Measurements from ENCODE around the gene ALPP. TPM values are rescaled to one million over a fixed set of nuclear protein-coding genes. Genes with fewer than 3 reads are reported as not detected.

Gene ALPP
- total RNA-seq, 1 experiment from 2014 or later: 8.6 TPM

DNA sequence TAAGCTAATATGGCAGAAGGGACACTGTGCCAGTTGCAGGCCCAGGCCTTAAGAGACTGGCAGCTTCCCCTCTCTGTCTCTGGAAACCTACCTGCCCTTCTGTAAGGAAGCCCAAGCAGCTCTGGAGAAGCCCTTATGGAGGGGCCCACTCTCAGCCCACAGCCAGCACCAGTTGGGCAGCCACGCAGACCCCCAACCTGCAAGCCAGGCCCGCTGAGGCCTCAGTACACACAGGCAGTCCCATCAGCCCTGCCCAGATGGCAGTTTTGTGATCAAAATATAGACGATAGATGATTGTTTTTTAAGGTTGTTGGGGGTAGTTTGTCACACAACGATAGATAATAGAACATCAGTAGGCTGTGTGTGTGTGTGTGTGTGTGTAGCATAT, 36.8 kb upstream of the ALPP start:
- Histone ChIP-seq H3K4me3 (ENCODE audit: low read length) (no peak overlapping the region), H2AFZ (ENCODE audit: low read length) (no peak overlapping the region), H3K27ac (ENCODE audit: low read length) (no peak overlapping the region), H3K9ac (ENCODE audit: low read length) (no peak overlapping the region), H3K27me3 (ENCODE audit: low read length) (no peaks in the 10 kb centered on the region), H3K4me1 (ENCODE audit: insufficient read depth, low read length) (no peaks in the 10 kb centered on the region), H3K79me2 (ENCODE audit: low read length) (no peaks in the 10 kb centered on the region), H3K9me2 (replicated peaks; ENCODE audit: low read length) (no peaks in the 10 kb centered on the region), H3K4me2 (ENCODE audit: low read length) (no peak overlapping the region), H4K20me1 (ENCODE audit: low read length) (no peaks in the 10 kb centered on the region), H3K9me3 (ENCODE audit: low read length) (no peaks in the 10 kb centered on the region), H3K36me3 (ENCODE audit: low read depth, low read length) (no peaks in the 10 kb centered on the region), H3F3A (ENCODE audit: low read length, unreplicated experiment) (no peaks in the 10 kb centered on the region)
- CTCF ChIA-PET: no interaction called here
- no peak for DNase-seq
- no TSS peak for BruUV-seq (replicated peaks)
- TF ChIP-seq EZH2 (IDR thresholded peaks at IDR 0.05; ENCODE audit: low read length, unreplicated experiment): no peak
- TF ChIP-seq, protein P1, sequence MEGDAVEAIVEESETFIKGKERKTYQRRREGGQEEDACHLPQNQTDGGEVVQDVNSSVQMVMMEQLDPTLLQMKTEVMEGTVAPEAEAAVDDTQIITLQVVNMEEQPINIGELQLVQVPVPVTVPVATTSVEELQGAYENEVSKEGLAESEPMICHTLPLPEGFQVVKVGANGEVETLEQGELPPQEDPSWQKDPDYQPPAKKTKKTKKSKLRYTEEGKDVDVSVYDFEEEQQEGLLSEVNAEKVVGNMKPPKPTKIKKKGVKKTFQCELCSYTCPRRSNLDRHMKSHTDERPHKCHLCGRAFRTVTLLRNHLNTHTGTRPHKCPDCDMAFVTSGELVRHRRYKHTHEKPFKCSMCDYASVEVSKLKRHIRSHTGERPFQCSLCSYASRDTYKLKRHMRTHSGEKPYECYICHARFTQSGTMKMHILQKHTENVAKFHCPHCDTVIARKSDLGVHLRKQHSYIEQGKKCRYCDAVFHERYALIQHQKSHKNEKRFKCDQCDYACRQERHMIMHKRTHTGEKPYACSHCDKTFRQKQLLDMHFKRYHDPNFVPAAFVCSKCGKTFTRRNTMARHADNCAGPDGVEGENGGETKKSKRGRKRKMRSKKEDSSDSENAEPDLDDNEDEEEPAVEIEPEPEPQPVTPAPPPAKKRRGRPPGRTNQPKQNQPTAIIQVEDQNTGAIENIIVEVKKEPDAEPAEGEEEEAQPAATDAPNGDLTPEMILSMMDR (conservative IDR thresholded peaks at IDR 0.05; ENCODE audit: low read depth, low read length): no peak
- no peak for TF ChIP-seq EZH2phosphoT487 (IDR thresholded peaks at IDR 0.05; ENCODE audit: borderline replicate concordance, low read length)
- POLR2A ChIA-PET (ENCODE audit: unreplicated experiment): no interaction called here
- no peak for ATAC-seq
- intact Hi-C loops (cut with micrococcal nuclease): no loop called here

DNA sequence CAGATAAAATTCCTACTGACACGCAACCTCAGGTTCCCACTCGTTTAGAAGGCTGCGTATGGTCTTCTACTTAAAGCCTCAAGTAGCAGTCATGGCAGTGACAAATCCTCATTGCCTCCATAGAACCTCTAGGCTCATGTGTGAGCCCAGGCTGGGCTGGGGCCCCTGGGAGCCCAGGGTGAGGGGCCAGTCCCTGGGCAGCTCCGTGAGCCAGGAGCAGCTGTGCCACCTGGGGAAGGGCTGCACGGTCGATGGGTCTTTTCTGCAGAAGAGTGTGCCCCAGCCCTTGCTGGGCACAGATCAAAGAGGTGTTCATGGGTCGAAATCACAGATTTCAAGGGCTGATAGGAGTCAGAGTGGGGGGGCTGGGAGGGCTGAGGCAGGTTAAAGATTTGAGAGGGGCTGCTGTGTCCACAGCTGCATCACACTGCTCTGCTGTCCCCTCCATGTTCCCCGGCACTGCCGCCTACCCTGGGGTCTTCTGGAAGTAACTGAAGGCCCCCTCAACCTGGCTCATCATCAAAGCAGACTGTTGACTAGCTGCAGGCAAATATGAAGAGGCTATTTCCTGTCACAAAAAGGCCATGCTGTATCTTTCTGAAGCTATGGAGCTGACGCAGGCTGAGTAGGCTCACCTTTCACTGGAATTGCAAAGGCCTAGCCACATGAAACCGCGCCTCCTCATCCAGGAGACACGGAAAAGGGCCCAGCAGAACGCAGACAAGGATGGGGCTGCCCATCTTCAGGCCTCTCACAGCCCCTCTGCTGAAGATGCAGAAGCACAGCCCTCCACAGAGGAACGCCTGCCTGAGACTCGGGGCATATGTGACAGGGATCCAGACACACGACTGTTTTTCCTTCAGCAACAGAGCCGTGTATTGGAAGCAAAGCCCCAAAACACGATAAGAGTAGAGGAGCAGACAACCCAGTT, 35.7 kb upstream of the ALPP start:
- no peaks in the 10 kb centered on the region for H3K9me3 ChIP-seq (ENCODE audit: low read length)
- no peaks in the 10 kb centered on the region for H3F3A ChIP-seq (ENCODE audit: low read length, unreplicated experiment)
- H3K4me1 ChIP-seq (ENCODE audit: insufficient read depth, low read length): no peaks in the 10 kb centered on the region
- H3K79me2 ChIP-seq (ENCODE audit: low read length): no peaks in the 10 kb centered on the region
- H3K4me2 ChIP-seq (ENCODE audit: low read length): no peak overlapping the region
- no TSS peak for BruUV-seq (replicated peaks)
- intact Hi-C loops (cut with micrococcal nuclease): no loop called here
- H3K9ac ChIP-seq (ENCODE audit: low read length): no peak overlapping the region
- ChIA-PET POLR2A (ENCODE audit: unreplicated experiment) (no interaction called here), CTCF (no interaction called here)
- DNase-seq (no peak), ATAC-seq (no peak)
- H3K9me2 ChIP-seq (replicated peaks; ENCODE audit: low read length): no peaks in the 10 kb centered on the region
- no peak overlapping the region for H2AFZ ChIP-seq (ENCODE audit: low read length)
- H3K36me3 ChIP-seq (ENCODE audit: low read depth, low read length): no peaks in the 10 kb centered on the region
- H4K20me1 ChIP-seq (ENCODE audit: low read length): no peaks in the 10 kb centered on the region
- H3K27me3 ChIP-seq (ENCODE audit: low read length): no peaks in the 10 kb centered on the region
- H3K4me3 ChIP-seq (ENCODE audit: low read length): no peak overlapping the region
- TF ChIP-seq, protein P1 (conservative IDR thresholded peaks at IDR 0.05; ENCODE audit: low read depth, low read length): no peak
- no peak for TF ChIP-seq EZH2phosphoT487 (IDR thresholded peaks at IDR 0.05; ENCODE audit: borderline replicate concordance, low read length)
- TF ChIP-seq EZH2 (IDR thresholded peaks at IDR 0.05; ENCODE audit: low read length, unreplicated experiment): no peak
- H3K27ac ChIP-seq (ENCODE audit: low read length): no peak overlapping the region

- no peaks in the 10 kb centered on the region for H3K79me2 ChIP-seq (ENCODE audit: low read length)
- TF ChIP-seq EZH2 (IDR thresholded peaks at IDR 0.05; ENCODE audit: low read length, unreplicated experiment) (no peak), EZH2phosphoT487 (IDR thresholded peaks at IDR 0.05; ENCODE audit: borderline replicate concordance, low read length) (no peak)
- TF ChIP-seq, protein P1 (conservative IDR thresholded peaks at IDR 0.05; ENCODE audit: low read depth, low read length): no peak
- no peak overlapping the region for H3K4me2 ChIP-seq (ENCODE audit: low read length)
- no TSS peak for BruUV-seq (replicated peaks)
- no peaks in the 10 kb centered on the region for H3K4me1 ChIP-seq (ENCODE audit: insufficient read depth, low read length)
- no peaks in the 10 kb centered on the region for H3K9me2 ChIP-seq (replicated peaks; ENCODE audit: low read length)
- no peak overlapping the region for H3K4me3 ChIP-seq (ENCODE audit: low read length)
- H3K36me3 ChIP-seq (ENCODE audit: low read depth, low read length): no peaks in the 10 kb centered on the region
- POLR2A ChIA-PET (ENCODE audit: unreplicated experiment): no interaction called here
- H3K9ac ChIP-seq (ENCODE audit: low read length): no peak overlapping the region
- H3F3A ChIP-seq (ENCODE audit: low read length, unreplicated experiment): no peaks in the 10 kb centered on the region
- H2AFZ ChIP-seq (ENCODE audit: low read length): no peak overlapping the region
- no peaks in the 10 kb centered on the region for H3K27me3 ChIP-seq (ENCODE audit: low read length)
- H3K9me3 ChIP-seq (ENCODE audit: low read length): no peaks in the 10 kb centered on the region
- ATAC-seq: no peak
- intact Hi-C loops (cut with micrococcal nuclease): no loop called here
- peak; percentile 6 for DNase-seq
- H3K27ac ChIP-seq (ENCODE audit: low read length): no peak overlapping the region
- CTCF ChIA-PET: no interaction called here
- no peaks in the 10 kb centered on the region for H4K20me1 ChIP-seq (ENCODE audit: low read length)
Observed at GRCh38 chr2:232343821-232344220, 34.7 kb upstream of the ALPP start.

Measured in PC-3 (cell line).